ENCODE data around the gene ADAM12.

GRCh38 chr10:126181626-126182025 is 206.7 kb downstream of the ADAM12 start:
- TF ChIP-seq CTCF (IDR thresholded peaks at IDR 0.05; ENCODE audit: insufficient read depth, low read depth, low read length) (no peak), EZH2 (IDR thresholded peaks at IDR 0.05; ENCODE audit: insufficient read depth, low read length) (no peak)

Measured in astrocyte (in vitro differentiated cells and primary cell).